Urinary bladder (tissue), 4 donors: Measurements from ENCODE around the gene SCGN. TPM values are rescaled to one million over a fixed set of nuclear protein-coding genes. Genes with fewer than 3 reads are reported as not detected.

Experiments used
- DNase-seq: peaks from one replicate; pipeline ENCODE4 v3.0.0-alpha.2; 2015; ENCODE audit errors: extremely low spot score
- H3K27ac ChIP-seq: one replicate; pipeline ENCODE4 v1.5.1; 2013; ENCODE audit warnings: low read depth, mild to moderate bottlenecking, moderate library complexity
- H3K36me3 ChIP-seq: one replicate; pipeline ENCODE4 v1.6.1; 2013; ENCODE audit warnings: mild to moderate bottlenecking, moderate library complexity; ENCODE audit not compliant: insufficient read depth
- H3K4me1 ChIP-seq: one replicate; pipeline ENCODE4 v1.6.1; 2013; ENCODE audit warnings: mild to moderate bottlenecking, moderate library complexity; ENCODE audit not compliant: insufficient read depth
- H3K4me3 ChIP-seq: one replicate; pipeline ENCODE4 v1.5.1; 2013; ENCODE audit warnings: low read depth, low read length
- WGBS: extraction: QIAGEN DNeasy Blood & Tissue Kit; methylation state at CpG from one replicate; pipeline ENCODE4 v1.1.7; 2013; 5-methylcytosine and 5-hydroxymethylcytosine counted together
- polyA plus RNA-seq: library from polyadenylated mRNA; stranded (reverse); fragments of 200-250 nt; gene quantifications from one replicate; pipeline ENCODE4 v1.2.3, GENCODE V29; 2013
- total RNA-seq: library from RNA; depleted of rRNA; stranded (reverse); fragments of >200 nt; gene quantifications from one replicate; pipeline ENCODE4 v1.2.3, GENCODE V29; 2014
- donor health status: healthy with polysubstance abuse.
- donor health status: healthy.

SCGN gene
- total and polyA plus RNA-seq, 2 donors = 0.09 to 0.21 TPM

DNA sequence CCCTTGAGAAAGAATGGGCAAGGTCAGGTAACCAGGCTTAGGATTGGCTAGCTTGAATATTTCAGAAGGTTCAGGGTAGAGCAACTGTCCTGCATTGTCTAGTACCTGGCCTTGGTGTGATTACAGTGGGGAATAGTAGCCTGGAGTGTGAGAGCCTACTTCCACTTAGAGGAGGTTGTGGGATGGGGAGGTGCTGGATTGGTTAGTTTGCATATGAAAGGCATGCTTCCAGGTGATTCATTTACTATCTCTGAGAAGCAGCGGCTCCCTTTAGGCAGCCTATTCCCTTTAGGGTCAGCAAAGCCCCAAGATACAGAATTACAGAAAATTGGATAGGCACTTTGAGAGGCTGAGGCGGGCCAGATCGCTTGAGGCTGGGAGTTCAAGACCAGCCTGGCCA lies 25.0 kb upstream of the SCGN start:
- WGBS = 70% methylated on average over 3 of the region's 3 CpGs
- Histone ChIP-seq H3K27ac (no peak overlapping the region), H3K4me1 (no peaks in the 10 kb centered on the region)

DNA sequence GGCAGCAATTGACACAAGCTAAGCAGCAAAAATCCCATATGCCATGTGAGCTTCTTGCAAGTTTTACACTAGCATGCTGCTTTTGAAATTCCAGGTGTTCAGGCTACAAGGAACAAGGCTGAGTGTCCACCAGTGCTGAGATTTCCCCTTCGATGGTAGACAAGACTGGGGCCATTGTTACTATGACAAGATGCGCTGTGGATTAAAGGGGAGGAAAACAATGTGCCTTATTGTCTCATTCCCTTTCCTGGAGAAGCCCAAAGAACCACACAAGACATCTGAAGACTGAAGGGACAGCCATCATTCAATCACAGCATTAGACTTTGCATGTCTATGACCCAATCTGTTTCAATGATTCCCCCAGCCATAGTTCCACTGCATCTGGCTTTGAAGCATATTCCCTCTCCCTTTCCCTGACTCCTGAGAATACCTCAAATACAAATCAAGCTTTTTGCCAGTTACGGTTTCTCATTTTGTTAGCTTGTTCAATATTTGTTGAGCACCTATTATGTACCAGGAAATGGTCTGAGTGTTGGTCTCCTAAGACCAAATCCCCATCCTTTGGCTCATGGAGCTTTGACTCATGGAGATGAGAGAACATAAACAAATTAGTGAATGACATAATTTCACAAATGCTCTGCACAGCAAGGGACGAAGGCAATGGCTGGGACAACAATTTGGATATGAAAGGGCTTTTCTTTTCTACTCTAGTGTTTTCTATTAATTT lies 23.4 kb upstream of the SCGN start:
- Histone ChIP-seq H3K36me3 (no peaks in the 10 kb centered on the region), H3K27ac (no peak overlapping the region), H3K4me1 (no peaks in the 10 kb centered on the region), H3K4me3 (no peak overlapping the region)
- 88% methylated on average over 4 of the region's 4 CpGs for WGBS
- no peak for DNase-seq

More for the DNA sequence above, 25.0 kb upstream of the SCGN start:
- DNase-seq = no peak
- Histone ChIP-seq H3K4me3 (no peak overlapping the region), H3K36me3 (no peaks in the 10 kb centered on the region)

DNA sequence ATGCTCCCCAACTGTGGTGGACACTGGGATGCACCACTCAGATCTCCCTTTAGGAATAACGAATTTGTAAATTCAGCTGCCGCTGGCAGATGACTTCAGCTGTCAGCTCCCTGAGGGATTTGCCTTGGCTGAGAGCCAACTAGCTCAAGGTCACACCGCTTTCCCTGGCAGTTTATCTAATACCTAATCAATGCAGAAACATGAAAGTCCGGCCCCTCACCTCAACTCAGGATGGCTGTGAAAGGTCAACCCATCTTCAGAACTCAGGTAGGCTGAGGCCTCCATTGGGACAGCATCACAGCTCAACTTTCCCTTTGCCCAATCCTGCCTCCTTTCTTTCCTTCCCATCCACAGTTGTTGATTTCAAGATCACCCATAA lies 22.8 kb upstream of the SCGN start:
- no peak for DNase-seq
- WGBS = 57% methylated on average over 4 of the region's 4 CpGs
- H3K4me1 ChIP-seq = no peaks in the 10 kb centered on the region
- H3K27ac ChIP-seq = no peak overlapping the region
- H3K36me3 ChIP-seq = no peaks in the 10 kb centered on the region
- H3K4me3 ChIP-seq = no peak overlapping the region

DNA sequence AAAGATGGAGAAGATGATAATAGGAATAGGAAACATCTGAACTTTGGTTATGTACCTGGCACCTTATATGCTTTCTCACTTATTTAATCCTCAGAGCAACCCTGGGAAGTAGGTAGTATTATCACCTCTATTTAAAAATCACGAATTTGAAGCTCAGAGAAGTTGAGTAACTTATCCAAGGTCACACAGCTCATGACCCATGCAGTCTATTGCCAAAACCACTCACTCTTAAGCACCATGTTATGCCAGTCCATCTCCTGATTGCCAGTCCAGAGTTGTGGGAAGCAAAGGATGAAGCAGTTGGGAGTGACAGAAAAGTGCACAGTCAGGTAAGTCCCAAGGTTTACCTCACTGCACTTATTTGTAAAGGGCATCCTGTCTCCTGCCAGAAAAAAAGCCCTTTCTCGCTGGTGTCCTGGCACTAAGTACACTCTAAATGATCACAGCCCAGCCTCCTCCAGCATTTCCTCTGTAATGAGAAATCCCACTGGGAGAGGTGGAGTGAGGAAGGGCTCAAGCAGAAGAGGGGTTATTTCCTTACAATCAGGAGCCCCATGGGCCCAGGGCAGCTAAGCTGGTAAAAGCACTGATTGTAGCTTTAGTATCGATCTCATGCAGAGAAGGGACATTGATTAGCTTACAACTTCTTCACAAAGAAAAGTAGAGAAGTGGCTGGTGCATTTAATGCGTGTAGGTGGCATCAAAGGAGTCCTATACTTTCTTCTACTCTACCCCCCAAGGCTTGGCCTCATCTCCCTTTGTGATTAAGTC lies 21.3 kb upstream of the SCGN start:
- Histone ChIP-seq H3K27ac (no peak overlapping the region), H3K4me1 (no peaks in the 10 kb centered on the region), H3K4me3 (no peak overlapping the region), H3K36me3 (no peaks in the 10 kb centered on the region)
- no peak for DNase-seq
- 45% methylated on average over 4 of the region's 4 CpGs for WGBS

DNA sequence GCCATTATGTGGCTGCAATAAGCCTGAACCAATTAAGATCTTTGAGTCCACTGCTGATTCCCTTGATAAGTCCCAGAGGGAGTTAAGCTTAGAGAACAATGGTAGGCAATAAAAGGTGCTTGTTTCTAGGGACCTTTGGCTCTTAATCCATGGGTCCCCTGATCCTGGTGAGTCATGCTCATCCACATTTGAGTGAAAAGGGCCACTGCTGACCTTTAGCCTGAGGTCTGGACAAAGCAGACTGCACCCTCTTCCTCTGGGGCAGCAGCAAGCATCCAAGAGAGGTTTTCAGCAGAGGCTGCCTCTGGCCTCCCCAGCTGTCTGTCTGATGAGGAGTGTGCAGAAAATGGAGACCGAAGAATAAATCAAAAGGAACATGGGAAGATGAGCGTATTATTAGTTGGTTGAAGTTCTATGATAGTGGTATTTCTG lies 16.1 kb upstream of the SCGN start:
- Histone ChIP-seq H3K36me3 (no peaks in the 10 kb centered on the region), H3K4me3 (no peak overlapping the region), H3K4me1 (no peaks in the 10 kb centered on the region), H3K27ac (no peak overlapping the region)
- 90% methylated on average over 2 of the region's 2 CpGs for WGBS
- DNase-seq = no peak

DNA sequence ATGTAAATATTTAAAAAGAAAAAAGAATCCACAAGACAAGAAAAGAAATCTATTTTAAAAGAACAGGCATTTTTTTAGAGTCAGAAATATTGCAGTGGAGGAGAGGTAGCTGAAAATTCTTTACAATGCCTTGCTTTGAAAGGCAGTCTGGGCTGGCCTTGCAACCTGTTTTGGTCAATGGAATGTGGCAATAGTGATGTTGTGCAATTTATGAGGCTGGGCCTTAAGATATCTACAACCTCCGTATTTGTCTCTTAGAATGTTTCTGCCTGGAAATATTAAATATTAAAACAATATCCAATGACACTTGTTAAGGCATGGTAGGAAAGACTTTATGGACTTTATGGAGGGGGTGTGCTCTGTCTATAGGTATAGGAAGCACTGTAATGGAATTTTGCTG lies 14.8 kb upstream of the SCGN start:
- Histone ChIP-seq H3K27ac (no peak overlapping the region), H3K36me3 (no peaks in the 10 kb centered on the region), H3K4me1 (no peaks in the 10 kb centered on the region), H3K4me3 (no peak overlapping the region)
- DNase-seq = no peak
- WGBS = 48% methylated on average over 1 of the region's 1 CpG

DNA sequence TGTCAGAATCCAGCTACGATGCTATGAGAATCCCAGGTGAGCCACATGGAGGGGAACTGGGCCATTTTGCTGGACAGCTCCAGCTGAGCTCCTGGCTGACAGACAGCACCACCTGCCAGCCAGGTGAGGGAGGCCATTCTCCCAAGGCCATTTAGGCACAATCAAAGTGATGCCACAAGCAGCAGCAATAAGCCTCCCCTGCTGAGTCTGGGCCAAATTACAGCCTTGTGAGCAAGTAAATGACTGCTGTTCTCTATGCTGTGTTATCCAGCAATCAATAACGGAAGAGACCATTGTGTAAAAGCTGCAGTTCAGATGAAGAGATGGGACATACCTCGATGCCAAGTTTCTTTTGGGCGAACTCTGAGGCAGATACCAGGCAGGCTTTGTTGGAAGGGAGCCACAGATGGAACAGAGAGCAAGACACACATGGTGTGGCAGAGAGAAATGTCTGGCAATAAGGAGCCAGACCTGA lies 14.0 kb upstream of the SCGN start:
- Histone ChIP-seq H3K36me3 (no peaks in the 10 kb centered on the region), H3K27ac (no peak overlapping the region), H3K4me3 (no peak overlapping the region), H3K4me1 (no peaks in the 10 kb centered on the region)
- DNase-seq = no peak
- 51% methylated on average over 4 of the region's 4 CpGs for WGBS

DNA sequence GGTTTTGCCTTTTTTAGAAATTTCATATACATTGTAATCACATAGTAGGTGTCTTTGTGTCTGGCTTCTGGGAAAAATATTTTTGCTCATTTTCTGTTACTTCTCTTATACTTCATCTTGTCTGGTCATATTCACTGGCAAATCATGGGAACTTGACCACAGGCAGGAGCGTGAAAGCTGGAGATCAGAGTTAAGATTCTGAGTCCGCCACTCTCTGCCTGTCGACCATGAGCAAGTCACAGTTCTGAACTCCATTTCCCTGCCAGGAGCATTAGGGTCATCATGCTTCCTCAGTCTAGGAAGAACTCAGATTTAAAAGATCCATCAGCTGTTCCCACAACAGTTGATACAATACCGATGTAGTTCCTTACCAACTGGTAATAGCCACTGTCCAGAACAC lies 12.4 kb upstream of the SCGN start:
- no peak overlapping the region for H3K4me3 ChIP-seq
- H3K4me1 ChIP-seq = no peaks in the 10 kb centered on the region
- no peak for DNase-seq
- H3K27ac ChIP-seq = no peak overlapping the region
- no peaks in the 10 kb centered on the region for H3K36me3 ChIP-seq
- 86% methylated on average over 4 of the region's 4 CpGs for WGBS

DNA sequence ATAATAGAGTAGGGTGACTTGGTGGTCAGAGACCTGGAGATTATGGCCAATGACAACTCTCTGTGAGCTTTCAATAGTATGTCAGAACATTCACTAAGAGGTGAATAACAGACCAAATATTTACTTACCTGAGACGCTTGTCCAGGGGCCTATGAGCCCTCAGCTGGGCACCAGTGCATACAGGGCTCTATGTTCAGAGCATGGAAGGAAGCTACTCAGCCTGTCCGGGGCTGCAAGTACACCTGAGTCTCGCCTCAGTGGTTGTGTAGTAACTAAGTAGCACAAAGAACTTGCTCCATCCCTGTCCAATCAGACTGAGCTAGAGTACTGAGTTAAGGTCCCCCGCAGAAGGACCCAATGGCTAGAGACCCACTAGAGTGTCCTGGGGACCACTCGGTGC lies 11.6 kb upstream of the SCGN start:
- no peak overlapping the region for H3K27ac ChIP-seq
- H3K4me3 ChIP-seq = no peak overlapping the region
- 82% methylated on average over 5 of the region's 5 CpGs for WGBS
- DNase-seq = no peak
- no peaks in the 10 kb centered on the region for H3K36me3 ChIP-seq
- H3K4me1 ChIP-seq = no peaks in the 10 kb centered on the region

DNA sequence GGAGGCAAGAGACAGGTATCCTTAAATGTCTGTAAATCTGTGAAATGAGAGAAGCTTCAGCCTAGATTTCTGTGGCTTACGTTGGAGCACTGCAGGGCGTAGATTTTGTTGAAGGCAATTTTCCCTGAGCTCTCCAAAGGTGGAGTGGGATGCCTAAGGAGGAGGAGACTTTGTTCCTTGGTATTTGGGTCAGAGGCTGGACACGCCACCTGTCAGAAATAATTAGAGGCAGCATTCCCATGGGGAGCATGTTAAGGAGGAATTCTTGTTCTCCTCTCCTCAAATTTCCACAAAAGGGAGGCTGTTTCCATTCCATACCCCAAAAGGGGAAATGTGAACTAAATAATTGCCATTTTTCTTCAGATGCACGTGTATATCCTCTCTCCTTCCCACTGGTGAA lies 11.1 kb upstream of the SCGN start:
- no peak overlapping the region for H3K4me3 ChIP-seq
- H3K4me1 ChIP-seq = no peaks in the 10 kb centered on the region
- DNase-seq = no peak
- H3K36me3 ChIP-seq = no peaks in the 10 kb centered on the region
- H3K27ac ChIP-seq = no peak overlapping the region
- 81% methylated on average over 4 of the region's 4 CpGs for WGBS

DNA sequence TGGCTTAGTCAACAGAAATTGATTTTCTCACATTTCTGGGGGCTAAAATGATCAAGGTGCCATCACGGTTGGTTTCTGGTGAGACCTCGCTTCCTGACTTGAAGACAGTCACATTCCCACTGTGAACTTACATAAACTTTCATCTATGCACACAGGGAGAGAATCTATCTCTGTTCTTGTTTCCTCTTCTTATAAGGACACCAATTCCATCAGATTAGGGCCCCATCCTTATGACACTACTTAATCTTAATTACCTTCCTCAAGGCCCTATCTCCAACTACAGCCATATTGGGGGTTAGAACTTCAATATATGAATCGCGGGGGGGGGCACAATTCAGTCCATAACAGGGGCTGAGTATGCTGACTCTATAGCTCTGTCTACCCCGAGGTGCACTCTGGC lies 10.6 kb upstream of the SCGN start:
- Histone ChIP-seq H3K36me3 (no peaks in the 10 kb centered on the region), H3K27ac (no peak overlapping the region), H3K4me1 (no peaks in the 10 kb centered on the region), H3K4me3 (no peak overlapping the region)
- DNase-seq = no peak
- WGBS = 68% methylated on average over 5 of the region's 5 CpGs

DNA sequence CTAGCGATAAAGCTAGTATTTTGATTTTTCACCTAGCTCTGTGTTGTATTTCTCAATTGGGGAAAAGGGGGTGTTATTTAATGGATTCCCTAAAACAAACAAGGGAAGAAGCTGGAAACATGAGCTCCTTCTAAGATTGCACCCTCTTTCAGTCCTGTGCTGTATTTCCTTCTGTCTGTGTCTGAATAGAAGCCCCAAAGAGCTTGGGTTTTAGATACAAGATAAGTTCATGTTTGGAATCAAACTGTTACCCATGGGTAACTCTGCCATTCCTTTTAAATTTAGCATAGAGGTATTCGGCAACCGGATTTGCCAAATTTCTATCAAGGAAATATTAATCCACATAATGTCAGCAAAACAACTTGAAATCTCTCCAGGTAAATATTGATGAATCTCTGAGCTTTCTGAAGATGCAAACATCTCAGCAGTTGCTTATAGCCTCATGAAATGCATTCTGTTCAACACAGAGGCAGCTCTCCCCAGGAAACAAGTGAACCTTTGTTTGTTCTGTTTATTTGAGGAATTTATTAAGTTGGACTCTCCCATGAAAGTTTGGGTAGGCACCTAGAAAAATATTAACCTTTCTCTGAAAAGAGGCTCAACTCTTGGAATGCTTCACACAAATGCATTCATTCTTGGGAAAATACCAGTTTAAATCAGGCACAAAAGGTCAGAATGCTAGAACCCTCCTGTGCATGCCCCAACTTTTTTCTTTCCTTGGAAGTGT lies 9.9 kb upstream of the SCGN start:
- H3K4me1 ChIP-seq = no peaks in the 10 kb centered on the region
- H3K27ac ChIP-seq = no peak overlapping the region
- H3K36me3 ChIP-seq = no peaks in the 10 kb centered on the region
- H3K4me3 ChIP-seq = no peak overlapping the region
- 90% methylated on average over 3 of the region's 3 CpGs for WGBS
- no peak for DNase-seq

DNA sequence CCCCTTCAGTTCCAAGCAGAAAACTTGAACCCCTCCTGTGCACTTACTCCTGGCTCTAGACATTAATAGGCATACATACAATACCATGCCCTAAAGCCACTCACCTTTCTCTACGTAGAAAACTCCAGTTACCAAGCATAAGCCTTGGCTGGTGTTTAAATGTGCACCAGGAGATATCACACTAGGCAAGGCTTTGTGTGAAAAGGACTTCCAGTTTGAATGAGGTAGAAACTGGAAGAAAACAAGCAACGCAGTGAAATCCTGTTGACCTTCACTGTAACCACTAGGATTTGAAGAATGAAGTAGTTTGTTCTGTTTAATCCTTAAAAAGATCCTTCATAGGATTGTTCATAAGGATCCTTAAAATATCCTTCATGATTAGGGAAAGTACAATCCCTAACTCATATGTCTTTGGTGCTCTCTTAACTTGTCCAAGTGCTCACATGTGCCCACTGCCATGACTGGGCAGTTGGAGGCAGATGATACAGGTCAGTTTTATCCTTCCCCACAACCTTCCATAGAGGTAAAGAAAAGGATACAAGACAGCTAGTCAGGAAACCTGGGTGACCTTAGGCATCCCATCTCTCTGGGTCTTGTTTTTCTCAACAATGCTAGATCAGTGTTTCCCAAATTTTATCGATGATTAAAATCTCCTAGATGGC lies 9.2 kb upstream of the SCGN start:
- Histone ChIP-seq H3K36me3 (no peaks in the 10 kb centered on the region), H3K4me3 (no peak overlapping the region), H3K4me1 (no peaks in the 10 kb centered on the region), H3K27ac (no peak overlapping the region)
- DNase-seq = no peak
- WGBS = 86% methylated on average over 3 of the region's 3 CpGs
